GM21619 (cell line): Measurements from ENCODE around the gene DDX43.
"Not testable (repeated sequence)": the region's sequence is repeated elsewhere in the genome, so short reads cannot be mapped to it uniquely, and the experiment has no call there.

Source experiments
- ATAC-seq: cut with Tn5 transposase; IDR thresholded peaks from one replicate; pipeline ENCODE4 v1.9.1; 2021; ENCODE audit not compliant: unreplicated experiment

Gene DDX43

DNA sequence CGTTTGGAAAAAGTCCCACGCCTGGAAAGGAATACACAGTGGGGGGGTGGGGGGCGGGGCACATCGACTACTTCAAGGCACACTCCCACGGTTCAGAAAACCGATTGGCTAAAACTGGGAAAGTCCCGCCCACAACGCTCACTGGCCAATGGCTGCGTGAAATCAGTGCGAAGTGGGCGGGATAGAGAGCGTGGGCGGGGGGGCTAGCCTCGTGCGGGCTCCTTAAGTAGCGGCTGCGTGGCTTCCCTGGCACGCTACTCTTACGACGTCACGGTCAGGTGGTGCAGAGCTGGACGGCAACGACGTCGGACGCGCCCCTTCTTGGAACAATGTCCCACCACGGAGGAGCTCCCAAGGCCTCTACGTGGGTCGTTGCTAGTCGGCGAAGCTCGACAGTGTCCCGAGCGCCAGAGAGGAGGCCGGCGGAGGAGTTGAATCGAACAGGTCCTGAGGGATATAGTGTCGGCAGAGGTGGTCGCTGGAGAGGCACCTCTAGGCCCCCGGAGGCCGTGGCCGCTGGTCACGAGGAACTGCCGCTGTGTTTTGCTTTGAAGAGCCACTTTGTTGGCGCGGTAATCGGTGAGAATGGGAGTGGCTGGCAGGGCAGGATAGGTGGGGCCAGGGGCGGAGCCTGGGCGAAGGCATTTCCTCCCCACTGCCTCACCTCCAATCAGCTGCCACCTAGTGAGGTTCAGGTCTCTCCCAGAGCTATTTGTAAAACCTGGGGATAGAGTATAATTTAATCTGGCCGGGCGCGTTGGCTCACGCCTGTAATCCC, at the start of gene DDX43:
Gene DDX43 (plus strand): TSS at position 252 of the 778 bp plus-strand sequence. CDS start 78 bp downstream, at position 330.
- no peak for ATAC-seq

GRCh38 chr6:73348550-73349204, 46.0 kb upstream of the DDX43 start:
- ATAC-seq = no peak

DNA sequence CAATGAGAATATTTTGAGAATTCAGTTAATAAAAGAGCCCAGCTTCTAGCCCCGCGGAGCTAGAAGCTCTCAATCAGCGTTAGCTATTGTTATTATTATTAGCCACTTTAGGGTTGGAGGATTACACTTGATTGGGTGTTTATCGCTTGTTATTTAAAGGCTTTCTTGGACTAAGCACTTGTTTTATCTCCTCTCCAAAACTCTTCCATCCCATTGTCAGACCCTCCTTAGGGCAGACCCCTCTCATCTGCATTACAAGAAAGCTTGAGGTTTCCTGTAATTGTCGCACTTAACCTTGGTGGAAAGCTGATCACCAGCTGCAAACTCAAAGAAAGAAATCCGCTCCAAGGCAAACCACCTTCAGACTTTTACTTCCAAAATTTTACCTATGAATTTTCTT, 45.3 kb upstream of the DDX43 start:
- no peak for ATAC-seq

DNA sequence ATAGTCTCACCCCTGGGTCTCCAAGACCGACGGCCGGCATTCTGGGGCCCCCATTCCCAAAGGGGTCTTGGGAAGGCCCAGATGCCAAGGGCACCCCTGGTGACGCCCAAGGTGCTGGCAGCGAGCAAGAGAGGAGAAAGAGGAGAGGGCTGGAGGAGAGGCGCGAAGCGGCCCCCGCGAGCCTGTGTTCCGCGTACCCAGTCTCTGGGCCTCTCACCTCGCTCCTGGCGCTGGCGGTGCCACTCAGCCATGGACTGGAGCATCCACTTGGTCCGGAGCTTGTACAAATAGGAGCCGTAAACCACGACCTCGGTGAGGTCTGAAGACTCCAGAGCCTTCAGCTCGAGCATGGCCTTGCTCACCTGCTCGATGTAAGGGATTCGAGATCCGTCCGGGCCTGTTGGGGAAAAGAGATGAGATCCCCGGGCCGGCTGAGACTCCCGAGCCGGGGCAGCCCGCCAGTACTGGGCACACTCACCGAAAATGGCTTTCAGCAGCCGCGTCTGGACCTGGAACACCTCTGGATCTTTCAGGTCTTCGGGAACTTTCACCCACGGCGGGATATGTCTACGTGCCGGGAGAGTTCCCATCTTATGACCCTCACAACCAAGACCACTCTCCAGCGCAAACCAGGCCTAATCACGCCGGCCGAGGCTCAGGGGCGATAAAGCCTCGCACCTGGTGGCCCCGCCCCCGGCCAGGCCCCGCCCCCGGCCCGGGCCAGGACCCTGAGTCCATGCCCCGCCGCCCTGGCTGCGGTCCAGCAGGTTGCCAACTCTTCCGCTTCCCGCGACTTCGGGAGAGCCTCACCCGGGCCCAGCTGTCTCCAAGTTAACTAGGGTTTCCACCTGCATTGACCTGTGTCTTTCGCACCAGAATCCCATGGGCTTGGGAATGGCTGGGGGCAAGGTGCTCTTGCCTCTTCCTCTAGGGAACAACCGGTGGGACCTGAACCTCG, 40.7 kb upstream of the DDX43 start, which contains the start of gene DPPA5:
Gene DPPA5 (minus strand): TSS at position 641 of the 958 bp plus-strand sequence. CDS start 51 bp downstream, at position 590.
- ATAC-seq = no peak

- ATAC-seq = no peak
Measured at GRCh38 chr6:73362358-73362757, 32.3 kb upstream of the DDX43 start, which contains the start of gene KHDC3L. Gene KHDC3L, plus strand, starts transcription at chr6:73362658. Its CDS starts 72 bp downstream, at chr6:73362730.

DNA sequence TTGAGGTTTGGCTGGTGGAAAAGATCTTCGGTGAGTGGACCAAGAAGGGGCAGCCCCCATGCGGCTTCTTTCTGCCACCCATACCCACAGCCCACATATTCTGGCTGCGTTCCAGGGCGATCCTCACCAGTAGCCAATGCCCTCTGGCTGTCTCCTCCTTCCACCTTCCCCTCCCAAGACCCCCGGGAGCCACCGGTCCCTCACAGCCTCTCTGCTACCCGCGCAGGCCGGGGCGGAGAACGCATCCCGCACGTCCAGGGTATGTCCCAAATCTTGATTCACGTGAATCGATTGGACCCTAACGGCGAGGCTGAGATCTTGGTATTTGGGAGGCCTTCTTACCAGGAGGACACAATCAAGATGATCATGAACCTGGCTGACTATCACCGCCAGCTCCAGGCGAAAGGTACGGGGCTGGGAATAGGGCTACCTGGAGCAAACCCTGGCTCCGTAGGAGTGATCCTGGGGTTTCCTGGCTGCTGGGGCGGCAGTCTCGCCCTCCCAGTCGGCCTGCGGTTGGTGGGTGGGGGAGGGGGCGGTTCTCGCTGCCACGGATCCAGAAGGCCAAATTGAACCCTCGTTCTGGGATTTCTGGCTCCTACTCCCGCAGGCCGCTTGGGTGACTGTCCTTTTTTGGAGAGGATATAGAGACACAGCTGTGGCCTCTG, 31.6 kb upstream of the DDX43 start:
- ATAC-seq = no peak

DNA sequence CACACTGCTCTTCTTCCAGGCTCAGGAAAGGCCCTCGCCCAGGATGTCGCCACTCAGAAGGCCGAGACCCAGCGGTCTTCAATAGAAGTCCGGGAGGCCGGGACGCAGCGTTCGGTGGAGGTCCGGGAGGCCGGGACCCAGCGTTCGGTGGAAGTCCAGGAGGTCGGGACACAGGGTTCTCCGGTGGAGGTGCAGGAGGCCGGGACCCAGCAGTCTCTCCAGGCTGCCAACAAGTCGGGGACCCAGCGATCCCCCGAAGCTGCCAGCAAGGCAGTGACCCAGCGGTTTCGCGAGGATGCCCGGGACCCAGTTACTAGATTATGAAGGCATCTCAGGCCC, 31.1 kb upstream of the DDX43 start:
- ATAC-seq = no peak

DNA sequence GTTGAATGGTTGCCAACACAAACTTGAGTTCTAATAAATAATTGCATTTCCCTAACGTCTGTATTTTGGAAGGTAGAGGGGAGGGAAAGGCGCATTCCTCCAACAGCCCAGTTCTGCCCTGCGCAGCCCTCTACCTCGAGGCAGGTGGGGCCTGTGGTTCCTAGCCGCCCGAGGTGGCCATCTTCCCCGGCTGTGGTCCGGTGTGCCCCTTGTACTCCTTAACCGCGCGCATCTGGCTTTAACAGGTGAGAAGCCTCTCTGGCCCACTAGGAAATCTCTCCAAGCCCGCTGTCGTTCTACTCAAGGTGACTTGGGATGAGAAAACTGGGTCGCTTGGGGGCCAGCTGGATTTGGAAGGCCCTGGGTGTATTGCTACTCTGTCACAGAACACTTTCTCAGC, 30.5 kb upstream of the DDX43 start:
- ATAC-seq = no peak

- no peak for ATAC-seq
Measured at GRCh38 chr6:73364549-73364948, 30.1 kb upstream of the DDX43 start.

DNA sequence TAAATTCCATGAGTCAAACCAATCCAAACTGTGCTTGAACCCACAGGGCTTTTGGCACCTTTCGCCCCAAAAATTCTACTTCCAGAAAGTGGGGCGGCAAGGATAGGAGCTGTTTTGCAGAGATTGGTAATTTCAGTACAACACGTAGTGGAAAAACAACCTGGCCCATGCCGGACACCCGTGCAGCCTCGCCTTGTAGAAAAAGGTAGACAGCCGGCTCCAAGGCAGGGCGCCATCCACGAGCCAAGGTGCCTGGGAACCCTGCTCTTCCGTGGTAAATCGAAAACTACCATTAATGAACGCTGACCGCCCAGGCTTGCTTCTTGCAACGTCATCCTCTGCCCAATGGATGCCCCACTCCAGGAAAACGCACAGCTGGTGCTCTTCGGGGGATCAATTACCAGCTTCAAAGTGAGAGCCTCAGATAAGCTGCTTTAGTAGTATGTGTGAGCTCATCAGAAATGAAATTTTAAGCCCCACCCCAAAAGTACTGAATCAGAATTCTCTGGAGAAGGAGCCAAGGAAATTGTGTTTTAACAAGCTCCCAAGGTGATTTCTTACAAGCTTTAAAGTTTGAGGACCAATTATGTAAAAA, 26.8 kb upstream of the DDX43 start:
- ATAC-seq = no peak

DNA sequence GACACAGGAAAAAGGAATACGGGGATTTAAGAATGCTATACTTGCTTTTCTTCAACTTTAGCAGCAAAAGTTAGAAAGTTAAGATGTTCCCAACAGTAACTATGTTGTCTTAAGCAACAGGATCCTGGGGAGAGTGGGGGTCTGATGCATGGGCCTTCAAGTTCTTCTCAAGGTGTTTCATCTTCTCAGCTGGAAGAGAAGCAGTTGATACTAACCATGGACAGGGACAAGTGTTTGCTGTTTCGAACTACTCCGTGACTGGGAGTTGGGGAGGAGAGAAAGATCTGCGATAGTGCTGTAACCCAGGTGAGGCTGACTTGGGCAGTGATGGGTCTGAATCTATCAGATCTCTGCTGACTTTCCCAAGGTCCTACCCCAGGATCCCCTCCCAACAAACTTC, 26.0 kb upstream of the DDX43 start:
- no peak for ATAC-seq

DNA sequence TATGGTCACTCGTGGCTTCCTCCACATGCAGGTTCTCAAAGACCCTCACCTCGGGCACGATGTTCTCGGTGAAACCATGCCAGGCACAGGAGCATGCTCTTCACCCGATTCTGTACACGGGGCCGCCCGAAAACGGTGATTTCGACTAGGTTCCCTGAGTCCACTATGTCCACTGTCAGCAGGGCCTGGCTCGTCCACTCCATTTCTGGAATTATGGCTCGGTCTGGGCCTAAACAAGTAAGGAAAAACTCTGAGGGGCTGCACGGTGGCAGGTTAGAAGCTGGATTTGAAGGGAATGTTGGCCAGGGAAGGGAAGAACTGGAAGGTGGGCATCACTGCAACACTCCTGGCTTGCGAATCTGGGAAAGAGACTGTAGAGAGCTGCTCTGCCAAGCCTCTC, 25.5 kb upstream of the DDX43 start:
- ATAC-seq = no peak

GRCh38 chr6:73369563-73369962, 25.1 kb upstream of the DDX43 start, which contains the start of gene OOEP:
Gene OOEP, minus strand, starts transcription at chr6:73369897. Its CDS starts 105 bp downstream, at chr6:73369792.
- no peak for ATAC-seq

DNA sequence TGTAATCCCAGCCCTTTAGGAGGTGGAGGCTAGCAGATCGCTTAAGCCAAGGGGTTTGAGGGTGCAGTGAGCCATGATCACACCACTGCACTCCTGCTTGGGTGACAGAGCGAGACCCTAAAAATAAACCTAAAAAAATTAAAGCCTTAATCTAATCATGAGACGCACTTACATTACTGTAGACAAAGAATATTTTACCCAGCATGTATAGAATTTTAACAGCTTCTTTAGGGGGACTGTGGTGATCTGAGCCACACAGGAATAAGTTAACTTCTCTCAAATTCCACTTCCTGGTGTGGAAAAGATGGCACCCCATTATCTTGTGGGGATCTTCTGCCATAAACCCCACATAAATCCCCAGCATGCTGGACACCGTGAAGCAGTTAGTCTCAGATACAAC, 22.6 kb upstream of the DDX43 start:
- no peak for ATAC-seq

- no peak for ATAC-seq
Measured at GRCh38 chr6:73372516-73372915, 22.1 kb upstream of the DDX43 start.

DNA sequence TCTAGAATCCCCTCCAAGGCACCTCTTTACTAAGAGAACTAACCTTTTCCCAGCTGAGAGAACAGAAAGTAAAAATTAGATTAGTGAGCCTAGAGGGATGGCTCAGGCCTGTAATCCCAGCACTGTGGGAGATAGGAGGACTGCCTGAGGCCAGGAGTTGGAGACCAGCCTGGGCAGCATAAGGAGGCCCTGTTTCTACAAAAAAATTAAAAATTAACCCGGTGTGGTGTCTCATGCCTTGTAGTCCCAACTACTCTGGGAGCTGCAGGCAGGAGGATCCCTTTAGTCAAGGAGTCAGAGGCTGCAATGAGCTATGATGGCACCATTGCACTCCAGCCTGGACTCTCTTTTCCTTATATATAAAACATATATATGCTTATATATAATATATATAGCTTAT, 19.4 kb upstream of the DDX43 start:
- ATAC-seq = no peak

- no peak for ATAC-seq
Measured at GRCh38 chr6:73377225-73377624, 17.4 kb upstream of the DDX43 start.

DNA sequence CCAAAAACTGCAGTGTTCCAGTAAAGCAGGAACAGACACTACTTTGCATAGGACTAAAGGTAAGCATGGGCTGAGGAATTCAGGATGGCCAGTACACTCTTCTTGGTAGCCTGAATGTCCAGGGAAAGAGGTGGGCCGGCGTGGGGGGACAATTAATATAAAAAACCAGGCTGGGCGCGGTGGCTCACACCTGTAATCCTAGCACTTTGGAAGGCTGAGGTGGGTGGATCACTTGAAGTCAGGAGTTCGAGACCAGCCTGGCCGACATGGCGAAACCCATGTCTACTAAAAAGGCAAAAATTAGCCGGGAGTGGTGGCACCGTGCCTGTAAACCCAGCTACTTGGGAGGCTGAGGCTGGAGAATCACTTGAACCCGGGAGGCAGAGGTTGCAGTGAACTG, 13.1 kb upstream of the DDX43 start:
- not testable (repeated sequence) for ATAC-seq

DNA sequence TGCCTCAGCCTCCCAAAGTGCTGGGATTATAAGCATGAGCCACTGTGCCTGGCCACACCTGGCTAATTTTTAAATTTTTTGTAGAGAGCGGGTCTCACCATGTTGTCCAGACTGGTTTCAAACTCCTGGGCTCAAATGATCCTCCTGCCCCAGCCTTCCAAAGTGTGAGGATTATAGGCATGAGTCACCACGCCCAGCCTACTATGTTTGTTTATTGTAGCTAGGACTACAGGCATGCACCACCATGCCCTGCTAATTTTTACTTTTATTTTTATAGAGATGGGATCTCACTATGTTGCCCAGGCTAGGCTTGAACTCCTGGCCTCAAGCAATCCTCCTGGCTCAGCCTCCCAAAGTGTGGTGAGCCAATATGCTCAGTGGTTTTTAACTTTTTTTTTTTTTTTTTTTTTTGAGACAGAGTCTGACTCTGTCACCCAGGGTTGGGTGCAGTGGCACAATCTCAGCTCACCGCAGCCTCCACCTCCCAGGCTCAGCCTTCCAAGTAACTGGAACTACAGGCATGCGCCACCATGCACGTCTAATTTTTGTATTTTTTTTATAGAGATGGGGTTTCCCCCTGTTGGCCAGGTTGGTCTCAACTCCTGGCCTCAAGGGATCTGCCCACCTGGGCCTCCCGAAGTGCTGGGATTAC, 12.0 kb upstream of the DDX43 start:
- ATAC-seq = no peak

DNA sequence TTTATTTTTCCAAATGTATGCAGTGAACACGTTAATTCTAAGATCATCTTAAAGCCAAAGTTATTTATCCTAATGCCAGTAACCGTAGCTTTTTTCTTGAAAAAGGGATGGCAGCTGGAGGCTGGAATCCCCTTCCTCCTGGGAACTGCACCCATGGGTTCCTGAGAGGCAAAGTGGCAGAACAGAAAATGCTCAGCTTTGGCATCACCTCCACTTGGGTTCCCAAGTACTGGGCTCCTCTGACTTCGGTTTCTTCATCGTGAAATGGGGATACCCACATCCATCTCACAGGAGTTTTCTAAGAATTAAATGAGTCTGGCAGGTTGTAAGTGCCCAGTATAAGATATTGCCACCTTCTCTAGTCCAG, 6.2 kb upstream of the DDX43 start:
- peak; percentile 30 for ATAC-seq
